HEK293 (cell line): Measurements from ENCODE around the gene ADAMTS17.

ENCODE experiments used
- CTCF ChIA-PET: fragments of 350-600 bp; formaldehyde crosslinking; extraction: SDS; loops from one replicate; lab custom pipeline; 2021; ENCODE audit warnings: antibody characterized with exemption; lab: Yijun Ruan, JAX
- POLR2A ChIA-PET: fragments of 300-600 bp; formaldehyde crosslinking; extraction: SDS; loops from one replicate; lab custom pipeline; 2020; ENCODE audit warnings: antibody characterized with exemption, inconsistent platforms; lab: Yijun Ruan, JAX
- H3K27ac ChIP-seq: fragments of 200-500 bp; sonication (Bioruptor generic); 2 replicates; pipeline ENCODE4 v1.5.1; 2014; ENCODE audit warnings: low read depth, low read length, control low read depth, inconsistent platforms; ENCODE audit errors: extremely low read depth
- H3K36me3 ChIP-seq, 2 experiments: fragments of 200-500 bp in 1 of 2; sonication (Bioruptor generic) in 1 of 2; 1 replicate in 1 of 2; 2 replicates in 1 of 2; pipeline ENCODE4 v1.5.1; 2014 to 2017; ENCODE audit warnings: inconsistent platforms in 2 of 2, low read length in 2 of 2; ENCODE audit not compliant: control insufficient read depth in 2 of 2, insufficient read depth in 1 of 2
- H3K4me1 ChIP-seq: fragments of 200-500 bp; sonication (Bioruptor generic); 2 replicates; pipeline ENCODE4 v1.5.1; 2014; ENCODE audit warnings: mild to moderate bottlenecking, low read length, inconsistent platforms; ENCODE audit not compliant: control insufficient read depth, insufficient read depth
- H3K4me3 ChIP-seq: 2 replicates; pipeline ENCODE4 v1.5.1; 2011; ENCODE audit warnings: low read depth, mild to moderate bottlenecking, control low read depth, low read length, moderate library complexity
- H3K9me3 ChIP-seq: fragments of 200-500 bp; sonication (Bioruptor generic); 2 replicates; pipeline ENCODE4 v1.5.1; 2014; ENCODE audit warnings: low read depth, low read length, inconsistent platforms; ENCODE audit not compliant: control insufficient read depth, insufficient read depth
- GLIS1 ChIP-seq: fragments of 450-650 bp; formaldehyde crosslinking; IDR thresholded peaks from 2 replicates; pipeline ENCODE4 v1.5.1; 2016; ENCODE audit warnings: missing biosample characterization, missing genetic modification characterization
- GLIS2 ChIP-seq: fragments of 450-650 bp; formaldehyde crosslinking; IDR thresholded peaks from 2 replicates; pipeline ENCODE4 v1.5.1; 2016; ENCODE audit warnings: missing biosample characterization, missing genetic modification characterization
- MZF1 ChIP-seq: fragments of 450-650 bp; formaldehyde crosslinking; IDR thresholded peaks from 2 replicates; pipeline ENCODE4 v1.5.1; 2017; ENCODE audit warnings: missing biosample characterization, missing genetic modification characterization, borderline replicate concordance
- REST ChIP-seq: fragments of 450-650 bp; formaldehyde crosslinking; IDR thresholded peaks from 2 replicates; pipeline ENCODE4 v1.5.1; 2016; ENCODE audit warnings: missing biosample characterization, missing genetic modification characterization
- ZBTB20 ChIP-seq: fragments of 450-650 bp; formaldehyde crosslinking; IDR thresholded peaks from 2 replicates; pipeline ENCODE4 v1.5.1; 2016; ENCODE audit warnings: missing biosample characterization, missing genetic modification characterization
- ZBTB6 ChIP-seq: fragments of 450-650 bp; formaldehyde crosslinking; IDR thresholded peaks from 2 replicates; pipeline ENCODE4 v1.5.1; 2017; ENCODE audit warnings: missing biosample characterization, missing genetic modification characterization
- ZBTB8A ChIP-seq: fragments of 450-650 bp; formaldehyde crosslinking; IDR thresholded peaks from 2 replicates; pipeline ENCODE4 v1.5.1; 2016; ENCODE audit warnings: missing biosample characterization, missing genetic modification characterization
- ZFP69B ChIP-seq: fragments of 450-650 bp; formaldehyde crosslinking; IDR thresholded peaks from 2 replicates; pipeline ENCODE4 v1.5.1; 2016; ENCODE audit warnings: missing biosample characterization, missing genetic modification characterization
- ZIC2 ChIP-seq: fragments of 450-650 bp; formaldehyde crosslinking; IDR thresholded peaks from 2 replicates; pipeline ENCODE4 v1.5.1; 2016; ENCODE audit warnings: missing biosample characterization, missing genetic modification characterization
- ZNF211 ChIP-seq: fragments of 450-650 bp; formaldehyde crosslinking; IDR thresholded peaks from 2 replicates; pipeline ENCODE4 v1.5.1; 2016; ENCODE audit warnings: low read depth, missing biosample characterization, missing genetic modification characterization
- ZNF404 ChIP-seq: fragments of 450-650 bp; formaldehyde crosslinking; IDR thresholded peaks from 2 replicates; pipeline ENCODE4 v1.5.1; 2017; ENCODE audit warnings: missing biosample characterization, missing genetic modification characterization
- ZNF558 ChIP-seq: fragments of 450-650 bp; formaldehyde crosslinking; IDR thresholded peaks from 2 replicates; pipeline ENCODE4 v1.5.1; 2016; ENCODE audit warnings: missing biosample characterization, missing genetic modification characterization
- ZNF624 ChIP-seq: fragments of 450-650 bp; formaldehyde crosslinking; IDR thresholded peaks from 2 replicates; pipeline ENCODE4 v1.5.1; 2017; ENCODE audit warnings: missing biosample characterization, missing genetic modification characterization
- ZNF777 ChIP-seq: fragments of 450-650 bp; formaldehyde crosslinking; IDR thresholded peaks from 2 replicates; pipeline ENCODE4 v1.5.1; 2017; ENCODE audit warnings: missing biosample characterization, missing genetic modification characterization, borderline replicate concordance
- ZNF830 ChIP-seq: fragments of 450-650 bp; IDR thresholded peaks from 2 replicates; pipeline ENCODE4 v1.5.0; 2018; ENCODE audit warnings: missing biosample characterization, missing genetic modification characterization, low read depth, mild to moderate bottlenecking, moderate library complexity
- ZNF837 ChIP-seq: fragments of 450-650 bp; formaldehyde crosslinking; IDR thresholded peaks from 2 replicates; pipeline ENCODE4 v1.5.1; 2016; ENCODE audit warnings: missing biosample characterization, missing genetic modification characterization
- ZSCAN30 ChIP-seq: fragments of 450-650 bp; IDR thresholded peaks from 2 replicates; pipeline ENCODE4 v1.5.1; 2018; ENCODE audit warnings: missing biosample characterization, mild to moderate bottlenecking, missing genetic modification characterization, moderate library complexity
- TF ChIP-seq, protein P1 (sequence below): fragments of 450-650 bp; formaldehyde crosslinking; IDR thresholded peaks from 2 replicates; pipeline ENCODE4 v1.5.1; 2016; ENCODE audit warnings: missing biosample characterization, missing genetic modification characterization
- TF ChIP-seq, protein P2 (sequence below): fragments of 450-650 bp; formaldehyde crosslinking; IDR thresholded peaks from 2 replicates; pipeline ENCODE4 v1.5.1; 2016; ENCODE audit warnings: missing biosample characterization, missing genetic modification characterization

Gene ADAMTS17

GRCh38 chr15:100236981-100237720 lies 104.6 kb downstream of the ADAMTS17 start (continued):
- TF ChIP-seq ZNF404 (no peak), ZBTB8A (no peak), REST (tag by site-specific recombination) (no peak), GLIS1 (tag by site-specific recombination) (no peak), ZBTB20 (tag by site-specific recombination) (no peak)
- TF ChIP-seq, all 188 proteins: peak for 0

DNA sequence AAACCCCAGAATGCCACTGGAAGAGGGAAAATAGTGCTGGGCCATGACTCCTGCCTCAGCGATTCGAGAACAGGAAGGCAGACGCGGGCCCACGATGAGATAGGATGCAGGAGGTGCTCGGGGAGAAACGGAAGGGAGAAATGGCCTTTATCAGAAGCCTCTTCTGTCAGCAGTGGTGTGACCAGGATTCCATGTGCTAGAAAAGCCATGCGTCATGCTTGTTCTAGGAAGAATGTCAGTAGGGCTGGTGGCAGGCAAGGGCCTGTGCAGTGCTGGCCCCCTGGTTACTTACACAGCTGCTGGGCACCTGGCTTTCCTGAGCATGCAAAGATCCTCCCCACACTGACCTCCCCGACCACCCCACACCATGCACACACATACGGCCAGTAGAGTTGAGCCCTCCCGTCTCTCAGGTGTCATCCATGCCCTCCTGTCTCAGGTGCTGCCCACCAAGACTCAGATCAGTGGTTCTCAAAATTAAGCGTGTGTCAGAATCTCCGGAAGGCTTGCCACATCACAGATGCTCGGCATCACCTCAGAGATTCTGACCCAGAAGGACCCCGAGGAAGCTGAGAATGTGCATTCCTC lies 106.7 kb downstream of the ADAMTS17 start:
- peaks cover 14% of the 10 kb centered on the region for H3K4me1 ChIP-seq
- POLR2A ChIA-PET: no interaction called here
- H3K4me3 ChIP-seq: no peak overlapping the region
- no peaks in the 10 kb centered on the region; a peak in 1 of 3 replicates for H3K36me3 ChIP-seq
- TF ChIP-seq ZFP69B (tag by site-specific recombination) (peak; percentile 30; the same call in 1 of the 2 replicates), ZNF777 (no peak)
- H3K9me3 ChIP-seq: no peaks in the 10 kb centered on the region
- CTCF ChIA-PET: interaction anchor here (1.4 kb wide), 1 partner anchor 274 kb away, joined by 3 read pairs; no protein-coding TSS in a partner anchor
- no peak overlapping the region; the same call in 1 of the 2 replicates for H3K27ac ChIP-seq

- Histone ChIP-seq H3K4me3 (no peak overlapping the region), H3K9me3 (no peaks in the 10 kb centered on the region), H3K36me3 (no peaks in the 10 kb centered on the region; a peak in 1 of 3 replicates), H3K27ac (peak overlapping the region; percentile 42), H3K4me1 (peaks cover 14% of the 10 kb centered on the region)
- POLR2A ChIA-PET: no interaction called here
- CTCF ChIA-PET: interaction anchor here (0.6 to 1.4 kb wide), 2 partner anchors 28 to 273 kb away, joined by 3 to 5 read pairs; no protein-coding TSS in a partner anchor
- TF ChIP-seq ZNF837 (no peak), ZSCAN30 (tag by site-specific recombination) (0 out of 2 replicates have a peak, but pooled peaks have one; percentile 11), ZNF830 (tag by site-specific recombination) (no peak), ZNF211 (tag by site-specific recombination) (no peak), MZF1 (tag by site-specific recombination) (peak; percentile 89), GLIS2 (tag by site-specific recombination) (no peak), ZNF624 (tag by site-specific recombination) (no peak), ZNF558 (peak; percentile 52; the same call in 1 of the 2 replicates), ZBTB6 (tag by site-specific recombination) (no peak), ZIC2 (tag by site-specific recombination) (peak; percentile 61)
- TF ChIP-seq, protein P1, sequence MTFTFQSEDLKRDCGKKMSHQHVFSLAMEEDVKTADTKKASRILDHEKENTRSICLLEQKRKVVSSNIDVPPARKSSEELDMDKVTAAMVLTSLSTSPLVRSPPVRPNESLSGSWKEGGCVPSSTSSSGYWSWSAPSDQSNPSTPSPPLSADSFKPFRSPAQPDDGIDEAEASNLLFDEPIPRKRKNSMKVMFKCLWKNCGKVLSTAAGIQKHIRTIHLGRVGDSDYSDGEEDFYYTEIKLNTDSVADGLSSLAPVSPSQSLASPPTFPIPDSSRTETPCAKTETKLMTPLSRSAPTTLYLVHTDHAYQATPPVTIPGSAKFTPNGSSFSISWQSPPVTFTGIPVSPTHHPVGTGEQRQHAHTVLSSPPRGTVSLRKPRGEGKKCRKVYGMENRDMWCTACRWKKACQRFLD (tag by site-specific recombination): no peak
- TF ChIP-seq, protein P2, sequence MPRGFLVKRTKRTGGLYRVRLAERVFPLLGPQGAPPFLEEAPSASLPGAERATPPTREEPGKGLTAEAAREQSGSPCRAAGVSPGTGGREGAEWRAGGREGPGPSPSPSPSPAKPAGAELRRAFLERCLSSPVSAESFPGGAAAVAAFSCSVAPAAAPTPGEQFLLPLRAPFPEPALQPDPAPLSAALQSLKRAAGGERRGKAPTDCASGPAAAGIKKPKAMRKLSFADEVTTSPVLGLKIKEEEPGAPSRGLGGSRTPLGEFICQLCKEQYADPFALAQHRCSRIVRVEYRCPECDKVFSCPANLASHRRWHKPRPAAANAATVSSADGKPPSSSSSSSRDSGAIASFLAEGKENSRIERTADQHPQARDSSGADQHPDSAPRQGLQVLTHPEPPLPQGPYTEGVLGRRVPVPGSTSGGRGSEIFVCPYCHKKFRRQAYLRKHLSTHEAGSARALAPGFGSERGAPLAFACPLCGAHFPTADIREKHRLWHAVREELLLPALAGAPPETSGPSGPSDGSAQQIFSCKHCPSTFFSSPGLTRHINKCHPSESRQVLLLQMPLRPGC (tag by site-specific recombination): no peak
Observed at GRCh38 chr15:100234158-100235029, 107.4 kb downstream of the ADAMTS17 start.
